ENCODE results near the gene LPO. TPM values are rescaled to one million over a fixed set of nuclear protein-coding genes. Genes with fewer than 3 reads are reported as not detected.

Gene LPO
- total RNA-seq, 3 donors from 2014 or later, result not detected

DNA sequence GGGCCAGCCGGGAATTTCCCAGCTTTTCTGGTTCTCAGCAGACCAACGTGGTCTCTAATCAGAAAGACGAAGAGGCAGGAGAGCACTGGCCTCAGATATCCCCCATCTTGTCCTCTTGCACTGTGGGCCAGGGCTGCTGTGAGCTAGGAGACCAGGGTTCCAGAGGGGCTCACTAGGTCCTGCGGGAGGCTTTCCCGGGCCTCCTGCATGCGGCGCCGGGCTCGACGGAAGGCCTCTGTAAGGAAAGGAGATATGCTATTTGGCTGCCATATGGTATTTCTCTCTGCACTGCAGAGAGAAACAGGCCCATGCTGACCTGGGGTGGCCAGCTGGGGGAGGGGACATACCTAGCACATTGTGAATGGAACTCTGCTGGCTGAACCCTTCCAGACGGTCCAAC lies 32.4 kb upstream of the LPO start:
- Histone ChIP-seq H3K4me3 (no peak overlapping the region), H3K4me1 (ENCODE audit: low read depth) (no peaks in the 10 kb centered on the region), H3K36me3 (ENCODE audit: low read depth) (no peaks in the 10 kb centered on the region), H3K9me3 (no peaks in the 10 kb centered on the region)
- ATAC-seq (no peak), DNase-seq (no peak)
- TF ChIP-seq, protein P1, sequence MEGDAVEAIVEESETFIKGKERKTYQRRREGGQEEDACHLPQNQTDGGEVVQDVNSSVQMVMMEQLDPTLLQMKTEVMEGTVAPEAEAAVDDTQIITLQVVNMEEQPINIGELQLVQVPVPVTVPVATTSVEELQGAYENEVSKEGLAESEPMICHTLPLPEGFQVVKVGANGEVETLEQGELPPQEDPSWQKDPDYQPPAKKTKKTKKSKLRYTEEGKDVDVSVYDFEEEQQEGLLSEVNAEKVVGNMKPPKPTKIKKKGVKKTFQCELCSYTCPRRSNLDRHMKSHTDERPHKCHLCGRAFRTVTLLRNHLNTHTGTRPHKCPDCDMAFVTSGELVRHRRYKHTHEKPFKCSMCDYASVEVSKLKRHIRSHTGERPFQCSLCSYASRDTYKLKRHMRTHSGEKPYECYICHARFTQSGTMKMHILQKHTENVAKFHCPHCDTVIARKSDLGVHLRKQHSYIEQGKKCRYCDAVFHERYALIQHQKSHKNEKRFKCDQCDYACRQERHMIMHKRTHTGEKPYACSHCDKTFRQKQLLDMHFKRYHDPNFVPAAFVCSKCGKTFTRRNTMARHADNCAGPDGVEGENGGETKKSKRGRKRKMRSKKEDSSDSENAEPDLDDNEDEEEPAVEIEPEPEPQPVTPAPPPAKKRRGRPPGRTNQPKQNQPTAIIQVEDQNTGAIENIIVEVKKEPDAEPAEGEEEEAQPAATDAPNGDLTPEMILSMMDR (IDR thresholded peaks at IDR 0.05), result no peak
- intact Hi-C loops (cut with DNase I, micrococcal nuclease), result no loop called here

DNA sequence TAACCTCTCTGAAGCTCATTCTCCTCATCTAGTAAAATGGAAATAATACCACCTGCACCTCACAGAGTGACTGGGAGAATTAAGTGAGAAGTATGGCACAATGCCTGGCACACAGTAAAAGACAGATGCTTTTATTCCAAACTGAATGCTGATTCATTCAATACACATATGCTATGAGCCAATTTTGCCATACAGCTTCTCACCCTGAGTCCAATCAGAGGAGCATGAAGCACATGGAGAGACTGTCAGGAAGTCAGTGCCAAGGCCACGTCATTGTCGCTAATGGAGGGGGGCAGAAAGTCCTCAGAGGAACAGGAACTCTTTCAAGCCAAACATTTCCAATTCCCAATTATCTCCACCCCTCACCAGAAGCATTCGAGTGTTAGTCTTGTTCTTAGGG lies 30.9 kb upstream of the LPO start:
- H3K36me3 ChIP-seq (ENCODE audit: low read depth), result no peaks in the 10 kb centered on the region
- ATAC-seq, result no peak
- no peaks in the 10 kb centered on the region for H3K4me1 ChIP-seq (ENCODE audit: low read depth)
- intact Hi-C loops (cut with DNase I, micrococcal nuclease), result no loop called here
- TF ChIP-seq, protein P1 (IDR thresholded peaks at IDR 0.05), result no peak
- DNase-seq, result no peak
- H3K4me3 ChIP-seq, result no peak overlapping the region
- H3K9me3 ChIP-seq, result no peaks in the 10 kb centered on the region

DNA sequence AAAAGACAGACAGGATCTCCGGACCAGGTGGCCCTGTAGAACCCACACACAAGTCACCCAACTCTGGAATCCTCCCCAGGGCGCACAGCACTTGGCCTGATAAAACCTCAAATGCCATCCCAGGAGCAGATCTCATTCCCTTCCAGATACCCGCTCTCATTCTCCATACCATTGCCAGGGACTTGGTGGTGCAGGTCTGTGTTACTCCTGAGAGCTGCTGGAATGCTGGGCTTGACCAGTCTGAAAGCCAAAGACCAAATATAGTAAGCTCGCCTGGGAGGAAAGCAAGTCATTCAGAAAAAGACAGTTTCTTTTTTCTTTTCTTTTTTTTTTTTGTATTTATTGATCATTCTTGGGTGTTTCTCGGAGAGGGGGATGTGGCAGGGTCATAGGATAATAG lies 30.0 kb upstream of the LPO start:
- intact Hi-C loops (cut with DNase I, micrococcal nuclease), result no loop called here
- H3K4me3 ChIP-seq, result no peak overlapping the region
- H3K4me1 ChIP-seq (ENCODE audit: low read depth), result no peaks in the 10 kb centered on the region
- no peak for ATAC-seq
- TF ChIP-seq, protein P1 (IDR thresholded peaks at IDR 0.05), result no peak
- DNase-seq, result no peak
- H3K36me3 ChIP-seq (ENCODE audit: low read depth), result no peaks in the 10 kb centered on the region
- H3K9me3 ChIP-seq, result no peaks in the 10 kb centered on the region

DNA sequence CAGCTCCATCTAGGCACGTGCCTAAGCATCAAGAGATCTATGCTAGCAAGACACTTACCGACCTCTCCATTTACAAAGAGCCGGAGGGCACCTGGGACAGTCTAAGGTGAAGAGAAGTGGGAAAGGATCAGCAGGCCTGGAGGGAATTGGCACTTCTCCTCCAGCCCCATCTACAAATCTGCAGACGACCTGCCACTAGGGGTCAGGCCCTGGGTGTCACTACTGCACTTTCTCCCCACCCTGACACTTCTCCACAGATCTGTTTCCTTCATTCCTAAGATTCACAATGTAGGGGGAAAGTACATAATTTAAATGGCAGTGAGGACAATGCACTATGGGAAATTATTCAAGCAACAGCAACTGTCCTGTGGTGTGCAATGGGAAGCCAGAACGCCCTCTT lies 27.5 kb upstream of the LPO start:
- ATAC-seq, result no peak
- TF ChIP-seq, protein P1 (IDR thresholded peaks at IDR 0.05), result no peak
- DNase-seq, result no peak
- Histone ChIP-seq H3K4me1 (ENCODE audit: low read depth) (no peaks in the 10 kb centered on the region), H3K36me3 (ENCODE audit: low read depth) (no peaks in the 10 kb centered on the region), H3K9me3 (no peaks in the 10 kb centered on the region), H3K4me3 (no peak overlapping the region)
- intact Hi-C loops (cut with DNase I, micrococcal nuclease), result no loop called here

DNA sequence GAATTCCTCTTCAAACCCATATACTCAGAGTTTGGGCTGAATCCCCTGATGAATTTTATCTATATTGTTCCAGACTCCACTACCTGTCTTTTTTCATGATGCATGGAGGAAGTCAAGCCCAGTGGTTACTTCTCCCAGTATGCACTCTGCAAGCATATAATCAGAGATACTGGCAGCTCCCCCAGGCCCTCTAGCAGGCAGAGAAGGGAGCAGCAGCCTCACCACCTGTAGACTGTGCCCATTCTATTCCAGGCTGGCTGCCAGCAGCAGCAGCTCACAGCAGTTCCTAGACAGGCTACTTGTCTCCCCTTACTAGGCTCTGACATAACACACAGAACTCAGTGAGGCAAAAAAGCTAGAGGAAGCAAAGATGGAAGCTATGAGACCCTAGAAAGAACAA lies 22.7 kb upstream of the LPO start:
- H3K4me1 ChIP-seq (ENCODE audit: low read depth), result peaks cover 5% of the 10 kb centered on the region
- no peak for ATAC-seq

More for the DNA sequence above, 22.7 kb upstream of the LPO start:
- intact Hi-C loops (cut with DNase I, micrococcal nuclease), result no loop called here
- H3K9me3 ChIP-seq, result no peaks in the 10 kb centered on the region
- no peak overlapping the region for H3K4me3 ChIP-seq
- no peaks in the 10 kb centered on the region for H3K36me3 ChIP-seq (ENCODE audit: low read depth)
- TF ChIP-seq, protein P1 (IDR thresholded peaks at IDR 0.05), result no peak
- no peak for DNase-seq
